Fibroblast of skin of left quadriceps (primary cell): Measurements from ENCODE around the gene ANTXR1.

Experiments used
- DNase-seq, 2 experiments: peaks; one replicate each; pipeline ENCODE4 v3.0.0-alpha.2; 2013; ENCODE audit warnings: low read depth in 2 of 2

ANTXR1 gene

DNA sequence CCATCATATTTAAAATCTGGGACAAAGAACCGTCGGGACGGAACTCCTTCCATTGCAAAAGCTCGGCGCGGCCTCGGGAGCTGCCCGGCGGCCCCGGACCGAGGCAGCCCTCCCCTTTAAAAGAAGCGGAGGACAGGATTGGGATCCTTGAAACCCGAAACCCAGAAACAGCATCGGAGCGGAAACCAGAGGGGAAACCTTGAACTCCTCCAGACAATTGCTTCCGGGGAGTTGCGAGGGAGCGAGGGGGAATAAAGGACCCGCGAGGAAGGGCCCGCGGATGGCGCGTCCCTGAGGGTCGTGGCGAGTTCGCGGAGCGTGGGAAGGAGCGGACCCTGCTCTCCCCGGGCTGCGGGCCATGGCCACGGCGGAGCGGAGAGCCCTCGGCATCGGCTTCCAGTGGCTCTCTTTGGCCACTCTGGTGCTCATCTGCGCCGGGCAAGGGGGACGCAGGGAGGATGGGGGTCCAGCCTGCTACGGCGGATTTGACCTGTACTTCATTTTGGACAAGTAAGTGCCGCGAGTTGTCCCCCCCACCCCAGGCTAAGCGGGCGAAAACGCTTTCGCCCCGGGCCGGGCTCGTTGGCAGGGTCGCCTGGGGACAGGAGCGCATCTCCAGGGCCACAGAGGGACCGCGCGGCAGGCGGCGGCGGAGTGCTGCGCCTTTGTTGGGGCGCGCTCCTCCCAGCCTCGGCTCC is at the start of gene ANTXR1:
Gene ANTXR1, plus strand, starts transcription at position 38 of the 698 bp plus-strand sequence. Its CDS starts 321 bp downstream, at position 359.
- peak; percentile 65 to 68 for DNase-seq

DNA sequence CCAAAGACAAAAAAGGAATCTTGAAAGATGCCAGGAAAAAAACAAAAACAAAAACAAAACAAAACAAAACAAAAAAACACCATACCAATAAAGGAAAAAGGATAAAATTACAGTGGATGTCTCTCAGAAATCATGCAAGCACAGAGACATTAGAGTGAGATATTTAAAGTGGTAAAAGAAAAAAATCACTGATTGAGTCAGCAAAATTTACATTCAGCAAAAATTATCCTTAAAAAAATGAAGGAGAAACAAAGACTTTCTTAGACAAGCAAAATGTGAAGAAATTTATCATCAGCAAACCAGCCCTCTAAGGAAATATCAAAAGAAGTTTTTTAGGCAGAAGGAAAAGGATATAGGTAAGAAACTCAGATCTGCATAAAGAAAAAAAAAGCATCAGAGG is 48.7 kb upstream of the ANTXR1 start:
- no peak for DNase-seq

DNA sequence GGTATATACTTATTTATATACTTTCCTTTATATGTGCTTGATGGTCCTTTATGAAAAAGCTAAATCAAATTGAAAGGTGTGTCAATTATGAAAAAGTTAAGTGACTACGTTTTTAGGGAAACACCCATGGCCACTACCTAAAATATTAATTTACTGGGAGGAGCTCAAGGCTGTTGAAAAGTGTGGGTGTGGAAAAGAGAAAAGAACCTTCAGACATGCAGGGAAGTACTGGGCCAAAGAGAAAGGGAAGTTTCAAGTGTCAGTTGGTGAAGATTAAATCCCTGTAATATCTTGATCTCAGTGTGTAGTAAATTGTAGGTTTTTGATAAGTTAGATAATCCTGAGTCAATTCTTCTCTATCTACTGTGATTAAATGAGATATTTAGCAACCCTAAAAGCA is 44.8 kb upstream of the ANTXR1 start:
- DNase-seq, result no peak

DNA sequence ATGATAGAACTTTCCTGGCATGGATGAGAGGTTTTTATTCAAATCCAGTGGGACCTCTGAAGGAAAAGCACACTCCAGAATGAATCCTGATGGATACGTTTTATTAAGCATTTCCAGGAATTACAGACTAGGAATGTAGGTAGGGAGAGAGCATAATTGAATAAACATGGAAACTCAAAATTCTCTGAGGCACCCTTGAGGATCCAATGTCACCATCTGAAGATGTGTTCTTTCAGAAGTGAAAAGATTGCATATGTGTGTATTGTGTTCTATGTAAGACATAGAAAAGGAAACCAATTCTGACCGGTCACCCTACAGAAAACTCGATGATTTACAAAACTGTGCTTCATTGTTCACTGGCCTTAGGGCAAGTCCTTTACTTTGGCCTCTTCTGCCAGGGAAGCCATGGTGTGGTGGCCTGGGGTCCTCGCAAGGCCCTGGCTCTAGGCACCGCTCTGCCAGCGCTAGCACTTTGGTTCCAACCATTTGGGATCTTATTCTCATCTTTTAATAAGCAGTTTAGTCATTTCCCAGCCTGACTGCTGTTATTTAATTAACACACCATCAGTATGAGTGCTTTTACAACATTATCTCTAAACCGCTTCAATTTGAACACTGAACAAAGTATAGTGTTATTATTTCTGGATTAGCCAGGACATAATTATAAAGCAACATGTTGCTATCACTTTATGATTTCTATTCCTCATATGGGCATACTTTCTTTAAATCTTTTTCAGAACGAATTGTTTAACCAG is 43.1 kb upstream of the ANTXR1 start:
- DNase-seq, result no peak

DNA sequence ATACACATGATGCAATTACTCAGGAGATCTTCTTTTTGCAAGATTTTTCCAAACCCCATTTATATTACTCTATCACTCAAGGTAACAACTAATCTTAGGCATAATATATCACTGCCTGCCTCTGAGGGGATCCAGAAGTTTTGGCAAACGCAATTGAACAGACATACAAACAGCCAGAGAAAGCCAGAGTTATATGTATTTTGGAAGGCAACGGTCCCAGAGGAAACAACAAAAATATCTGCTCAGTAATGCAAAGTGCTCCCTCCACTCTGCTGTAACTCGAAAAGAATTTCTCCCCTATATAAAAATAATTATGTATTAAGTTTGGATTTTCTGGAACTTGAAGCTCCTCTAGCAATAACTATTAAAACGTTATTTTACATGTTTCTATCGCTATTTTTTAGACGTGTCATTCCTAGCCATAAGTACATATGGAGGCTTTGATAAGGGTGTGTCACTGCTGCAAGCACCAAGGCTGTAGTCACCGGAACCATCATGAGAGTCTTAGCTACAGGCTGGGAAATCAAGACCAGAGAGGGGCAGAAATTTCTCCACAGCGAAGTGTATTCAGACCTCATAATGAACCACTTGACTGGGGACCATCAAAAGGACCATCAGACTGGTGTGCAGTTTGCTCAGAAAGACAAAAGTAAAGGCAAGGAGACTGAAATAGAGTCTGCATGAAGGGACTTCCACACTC is 42.3 kb upstream of the ANTXR1 start:
- DNase-seq, result peak in 1 of 2 experiments; percentile 14

DNA sequence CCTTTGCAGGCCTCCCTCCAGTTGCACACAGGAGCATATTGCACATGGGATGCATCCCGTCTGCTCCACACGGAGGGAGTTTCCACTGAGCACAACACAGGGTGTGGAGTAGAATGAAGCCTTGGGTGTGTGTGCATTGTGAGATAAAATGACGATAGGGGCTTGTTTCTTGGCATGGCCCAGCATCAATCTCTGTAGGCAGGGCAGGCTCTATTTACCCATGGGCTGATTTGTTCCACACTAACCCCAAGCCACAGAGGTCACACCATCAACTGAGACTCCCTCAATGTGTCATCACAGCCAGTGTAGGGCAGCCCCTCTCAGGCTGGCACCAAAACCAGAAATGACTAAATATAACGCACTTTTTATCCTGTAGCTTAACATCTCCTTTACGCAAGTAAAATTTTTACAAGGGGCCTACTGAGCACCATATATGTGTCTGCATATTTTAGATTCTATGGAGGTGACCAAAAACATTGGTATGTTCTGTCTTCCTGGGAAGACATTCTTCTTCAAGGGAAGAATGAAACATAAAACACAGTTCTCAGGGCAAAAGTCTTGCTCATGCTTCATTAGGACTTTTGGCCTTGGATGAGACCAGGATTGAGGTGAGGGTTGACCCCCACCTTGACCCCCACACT is 41.3 kb upstream of the ANTXR1 start:
- DNase-seq, result peak; percentile 91

DNA sequence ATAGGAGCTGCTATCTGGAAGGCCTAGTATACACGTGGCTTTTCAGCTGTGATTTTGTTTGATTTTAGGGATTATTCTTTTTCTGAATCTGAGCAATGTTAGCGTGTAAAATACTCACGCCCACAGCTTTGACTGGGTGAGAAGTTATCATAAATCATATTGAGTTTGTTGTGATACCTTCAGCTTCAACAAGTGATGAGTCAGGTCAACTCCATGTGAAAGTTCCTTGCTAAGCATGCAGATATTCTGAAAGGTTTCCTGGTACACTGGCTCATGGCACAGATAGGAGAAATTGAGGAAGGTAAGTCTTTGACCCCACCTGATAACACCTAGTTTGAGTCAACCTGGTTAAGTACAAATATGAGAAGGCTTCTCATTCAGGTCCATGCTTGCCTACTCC is 38.7 kb upstream of the ANTXR1 start, which contains the start of gene GKN1:
Gene GKN1, plus strand, starts transcription at position 386 of the 400 bp plus-strand sequence. CDS start 42 bp downstream, outside the sequence.
- no peak for DNase-seq

DNA sequence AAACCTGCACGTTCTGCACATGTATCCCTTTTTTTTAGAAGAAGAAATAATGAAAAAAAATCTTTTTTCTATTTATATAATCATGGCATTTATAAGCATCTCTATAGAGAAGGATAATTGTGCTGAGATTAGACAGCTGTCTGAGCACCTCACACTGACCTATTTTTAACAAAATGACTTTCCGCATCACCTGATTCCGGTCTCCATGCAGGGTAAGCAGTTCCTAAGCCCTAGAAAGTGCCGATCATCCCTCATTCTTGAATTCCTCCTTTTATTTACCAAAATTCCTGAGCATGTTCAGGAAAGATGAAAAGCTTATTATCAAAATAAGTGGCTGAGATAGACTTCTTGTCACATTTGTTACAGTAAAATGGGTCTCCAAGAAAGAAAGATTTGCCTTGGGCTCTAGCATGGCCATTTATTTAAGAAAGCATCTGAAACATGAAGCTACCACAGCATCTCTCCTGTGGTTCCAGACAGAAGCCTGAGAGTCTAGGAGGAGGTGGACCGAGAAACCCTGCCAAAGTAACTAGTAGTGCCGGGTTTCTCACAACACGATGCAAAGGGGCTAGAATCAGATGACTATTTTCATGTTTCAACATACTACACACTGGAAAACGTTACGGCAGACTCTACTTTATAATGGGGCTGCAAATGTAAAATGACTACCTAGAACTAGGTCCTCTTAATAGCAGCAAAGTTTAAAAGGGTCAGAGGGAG is 37.9 kb upstream of the ANTXR1 start:
- DNase-seq, result no peak

DNA sequence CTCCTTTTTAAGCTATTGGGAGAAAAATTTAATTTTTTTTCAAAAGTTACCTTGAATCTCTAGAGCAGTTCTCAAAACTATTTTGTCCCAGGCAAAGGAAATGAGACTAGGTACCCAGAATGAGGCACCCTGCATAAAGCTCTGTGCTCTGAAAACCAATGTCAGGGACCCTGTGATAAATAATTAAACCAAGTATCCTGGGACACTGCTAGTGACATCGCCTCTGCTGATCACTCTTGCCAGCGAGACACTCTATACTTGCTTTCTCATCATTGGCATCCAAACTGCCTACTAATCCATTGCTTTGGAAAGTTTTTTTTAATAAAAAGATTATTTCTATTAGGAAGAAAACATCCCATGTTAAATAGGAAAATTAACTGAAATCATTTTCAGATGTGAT is 37.1 kb upstream of the ANTXR1 start:
- DNase-seq, result no peak

DNA sequence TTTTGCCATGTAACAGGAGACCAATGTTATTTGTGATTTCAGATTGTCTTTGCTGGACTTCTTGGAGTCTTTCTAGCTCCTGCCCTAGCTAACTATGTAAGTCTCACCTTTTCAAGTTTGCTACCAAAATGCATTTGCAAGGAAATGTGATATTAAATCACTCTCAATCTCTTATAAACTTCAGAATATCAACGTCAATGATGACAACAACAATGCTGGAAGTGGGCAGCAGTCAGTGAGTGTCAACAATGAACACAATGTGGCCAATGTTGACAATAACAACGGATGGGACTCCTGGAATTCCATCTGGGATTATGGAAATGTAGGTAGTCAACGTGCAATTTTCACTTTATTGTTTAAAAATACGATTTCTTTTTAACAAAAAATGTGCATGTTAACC is 35.5 kb upstream of the ANTXR1 start:
- no peak for DNase-seq

DNA sequence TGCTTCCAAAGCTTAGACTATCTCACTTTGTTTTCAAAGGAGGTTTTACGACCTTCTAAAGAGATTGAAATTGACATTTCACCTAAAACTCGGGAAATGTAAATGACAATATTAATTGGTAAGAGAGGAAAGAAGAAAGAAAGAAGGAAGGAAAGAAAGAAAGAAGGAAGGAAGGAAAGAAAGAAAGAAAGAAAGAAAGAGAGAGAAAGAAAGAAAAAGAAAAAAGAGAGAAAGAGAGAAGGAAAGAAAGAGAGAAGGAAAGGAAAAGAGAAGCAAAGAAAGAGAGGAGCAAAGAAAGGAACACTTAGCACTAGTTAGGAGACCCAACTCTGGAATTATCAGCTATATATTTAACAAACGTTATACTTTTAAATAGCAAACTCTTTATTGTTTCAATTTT is 34.9 kb upstream of the ANTXR1 start:
- no peak for DNase-seq

DNA sequence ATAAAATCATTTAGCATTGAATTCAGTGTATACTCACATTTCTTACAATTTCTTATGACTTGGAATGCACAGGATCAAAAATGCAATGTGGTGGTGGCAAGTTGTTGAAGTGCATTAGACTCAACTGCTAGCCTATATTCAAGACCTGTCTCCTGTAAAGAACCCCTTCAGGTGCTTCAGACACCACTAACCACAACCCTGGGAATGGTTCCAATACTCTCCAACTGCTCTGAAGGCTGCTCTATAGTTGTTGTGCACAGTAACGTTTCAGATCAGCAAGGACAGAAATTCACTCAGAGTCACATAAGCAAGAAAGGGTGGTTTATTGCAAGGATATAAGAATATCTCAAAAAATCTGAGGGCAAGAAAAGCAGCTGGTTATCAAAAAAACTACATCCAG is 32.0 kb upstream of the ANTXR1 start:
- no peak for DNase-seq

DNA sequence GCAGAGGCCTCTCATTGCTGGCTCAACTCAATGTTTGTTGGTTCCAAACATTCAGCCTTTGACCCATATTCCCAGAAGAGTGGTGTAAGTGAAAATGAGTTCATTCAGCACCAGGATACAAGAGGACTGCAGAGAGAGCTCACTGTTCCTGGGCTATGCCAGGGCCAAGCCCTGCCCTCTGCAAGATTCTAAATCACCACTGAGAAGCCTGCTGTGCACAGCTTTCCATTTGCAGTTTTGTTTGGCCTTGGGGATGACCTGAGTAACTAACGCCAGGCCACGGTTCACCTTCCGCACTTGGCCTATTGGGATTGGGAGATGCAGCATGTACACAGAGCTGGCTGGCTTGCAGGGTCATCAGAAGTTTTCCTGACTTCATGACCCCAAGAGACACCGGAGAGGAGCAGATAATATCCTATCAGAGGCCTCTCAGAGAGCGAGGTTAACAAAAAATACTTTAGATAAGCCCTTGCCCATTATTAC is 25.9 kb upstream of the ANTXR1 start:
- no peak for DNase-seq

DNA sequence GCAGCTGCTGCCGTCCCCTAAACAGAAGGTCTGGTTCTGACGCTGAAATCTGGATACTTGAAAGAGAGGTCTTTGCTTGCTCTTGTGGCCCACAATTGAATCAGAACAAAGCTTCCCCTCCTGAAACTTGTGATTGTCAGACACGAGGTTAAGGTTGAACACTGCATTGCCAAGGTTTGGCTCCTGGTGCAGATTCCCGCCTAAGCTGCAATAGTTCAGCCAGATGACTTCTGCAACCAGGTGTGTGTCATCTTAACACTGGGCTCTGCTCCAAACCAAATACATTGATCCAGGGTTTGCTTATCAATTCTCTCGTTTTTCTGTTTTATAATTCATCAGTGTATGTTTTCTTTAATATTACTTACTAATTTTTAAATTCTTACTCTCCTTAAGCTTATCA is 23.9 kb upstream of the ANTXR1 start:
- no peak for DNase-seq

DNA sequence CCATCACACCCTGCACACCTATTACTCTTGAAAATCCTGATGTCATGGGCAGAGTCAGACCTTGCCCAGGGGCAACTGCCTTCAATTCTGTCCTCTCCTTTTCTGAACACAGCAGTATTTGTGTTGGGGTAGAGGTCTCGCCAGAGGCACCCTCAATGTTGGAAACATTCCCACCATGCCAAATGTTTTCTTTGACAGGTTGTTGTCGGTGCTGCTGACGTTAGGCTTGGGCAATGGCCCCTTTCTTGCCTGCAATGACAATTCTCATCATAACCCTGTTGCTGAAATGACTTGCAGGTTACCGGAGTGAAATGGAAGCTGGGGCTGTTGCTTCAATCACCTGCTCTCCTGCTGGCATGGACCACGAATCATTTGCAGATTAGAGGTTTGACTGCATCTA is 20.6 kb upstream of the ANTXR1 start:
- DNase-seq, result no peak

DNA sequence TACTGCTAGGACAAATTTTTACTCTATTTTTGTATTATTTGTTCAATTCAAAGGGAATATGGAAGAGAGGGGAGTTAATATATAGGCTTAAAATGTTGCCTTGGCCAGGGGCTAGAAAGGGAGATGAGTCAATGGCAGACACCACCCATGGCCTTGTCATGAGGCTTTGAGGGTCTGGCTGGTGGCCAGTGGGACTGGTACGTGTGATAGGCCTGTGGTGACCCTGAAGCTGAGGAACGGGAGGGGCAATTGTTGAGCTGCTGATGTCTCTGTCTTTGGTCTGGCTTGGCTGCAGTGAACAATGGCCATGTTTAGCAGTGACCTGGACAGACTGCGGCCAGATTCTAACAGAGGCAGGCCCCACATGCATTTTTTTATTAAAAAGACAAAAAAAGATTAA is 20.0 kb upstream of the ANTXR1 start:
- DNase-seq, result no peak

DNA sequence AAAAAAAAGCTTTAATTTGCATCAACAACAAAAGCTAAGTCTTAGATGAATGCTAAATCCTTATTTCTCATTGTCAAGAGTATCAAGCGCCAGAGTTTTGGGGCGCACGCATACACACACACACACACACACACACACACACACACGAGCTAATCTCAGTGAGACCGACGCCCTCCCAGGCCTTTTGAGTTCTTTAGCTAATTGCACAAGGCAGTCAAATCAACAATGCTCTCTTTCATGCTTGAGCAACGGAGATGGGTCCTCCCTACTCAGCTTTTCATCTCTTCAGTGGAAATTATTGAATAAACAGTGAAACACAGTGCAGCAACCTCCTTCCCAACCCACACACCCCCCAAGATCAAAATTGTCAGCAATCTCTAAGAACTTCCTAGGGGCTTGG is 19.3 kb upstream of the ANTXR1 start:
- no peak for DNase-seq

DNA sequence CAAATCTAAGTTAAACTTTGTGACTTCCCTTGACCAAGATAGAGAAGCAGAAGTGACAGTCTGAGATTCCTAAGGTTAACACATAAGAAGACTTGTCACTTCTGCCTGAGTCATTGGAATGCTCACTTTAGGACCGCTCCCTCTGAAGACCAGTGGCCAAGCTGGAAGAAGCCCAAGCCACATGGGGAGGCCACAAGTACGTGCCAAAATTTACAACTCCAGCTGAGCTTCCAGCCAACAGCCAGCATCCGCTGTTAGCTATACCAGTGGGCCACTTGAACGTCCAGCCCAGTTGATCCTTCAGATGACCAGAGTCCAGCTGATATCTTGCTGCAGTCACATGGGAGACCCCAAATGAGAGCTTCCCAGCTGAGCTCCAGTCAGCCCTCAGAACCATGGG is 18.1 kb upstream of the ANTXR1 start:
- peak in 1 of 2 experiments; percentile 46 for DNase-seq

DNA sequence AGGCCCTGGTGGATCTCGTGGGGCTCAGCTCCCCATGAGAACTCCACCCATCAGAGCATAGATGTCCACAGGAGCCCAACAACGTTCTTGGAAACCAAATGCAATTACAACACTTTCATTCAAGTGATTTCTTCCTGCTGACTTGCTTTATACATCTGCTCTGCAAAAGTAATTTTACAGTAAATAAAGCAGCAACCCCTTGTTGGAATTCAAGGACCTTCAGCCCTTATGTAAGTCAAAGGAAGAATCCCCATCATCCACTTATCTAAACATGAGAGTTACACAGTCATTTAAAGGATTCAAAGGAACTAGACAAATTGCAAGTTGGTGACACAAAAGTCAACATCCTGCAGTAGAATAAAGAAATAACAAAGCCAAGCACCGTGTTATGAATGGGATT is 17.1 kb upstream of the ANTXR1 start:
- DNase-seq, result no peak

DNA sequence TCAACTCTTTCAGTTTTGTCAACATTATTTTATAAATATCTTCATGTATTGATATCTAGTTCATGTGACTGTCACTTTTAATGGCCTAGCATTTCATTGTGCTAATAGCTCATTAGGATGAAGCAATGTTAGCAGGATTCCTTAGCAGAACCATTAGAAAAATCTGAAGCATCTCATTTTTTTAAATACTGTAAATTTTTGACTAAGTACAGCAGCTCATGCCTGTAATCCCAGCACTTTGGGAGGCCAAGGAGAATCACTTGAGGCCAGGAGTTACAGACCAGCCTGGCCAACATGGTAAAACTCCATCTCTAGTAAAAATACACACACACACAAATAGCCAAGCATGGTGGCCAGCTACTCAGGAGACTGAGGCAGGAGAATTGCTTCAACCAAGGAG is 15.6 kb upstream of the ANTXR1 start:
- no peak for DNase-seq

DNA sequence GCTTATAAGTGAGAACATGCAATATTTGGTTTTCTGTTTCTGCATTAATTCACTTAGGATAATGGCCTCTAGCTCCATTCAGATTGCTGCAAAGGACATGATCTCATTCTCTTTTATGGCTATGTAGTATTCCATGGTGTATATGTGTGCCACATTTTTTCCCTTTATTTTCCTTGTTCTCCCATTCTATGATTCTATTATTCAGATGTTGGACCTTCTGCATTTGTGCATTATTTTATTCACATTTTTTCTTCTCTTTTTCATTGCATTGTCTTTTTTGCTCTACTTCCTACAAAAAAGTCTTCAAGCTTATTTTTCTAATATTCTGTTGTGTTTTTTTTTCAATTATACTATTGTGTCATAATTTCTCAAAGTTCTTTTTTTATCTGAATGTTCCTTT is 11.1 kb upstream of the ANTXR1 start:
- DNase-seq, result no peak
